B cell (primary cell): ENCODE data around the gene RPL41. TPM values are rescaled to one million over a fixed set of nuclear protein-coding genes. Genes with fewer than 3 reads are reported as not detected.

Experiments
- ATAC-seq: fragments of 200-7000 bp; cut with Tn5 transposase; one replicate; pipeline ENCODE4 v1.10.0; 2021; ENCODE audit warnings: low read depth, mild to moderate bottlenecking, moderate number of reproducible peaks, moderate library complexity
- CTCF ChIA-PET: fragments of 350-600 bp; sonication (Branson Sonifier 250); formaldehyde crosslinking; loops from one replicate; lab custom pipeline; 2021; ENCODE audit warnings: antibody characterized with exemption, inconsistent platforms; lab: Charles Lee
- POLR2A ChIA-PET: fragments of 350-600 bp; sonication (Branson Sonifier 250); formaldehyde crosslinking; loops from one replicate; lab custom pipeline; 2021; ENCODE audit warnings: antibody characterized with exemption; lab: Charles Lee
- DNase-seq: peaks from one replicate; pipeline ENCODE4 v3.0.0; 2013
- H2AFZ ChIP-seq: 2 replicates; pipeline ENCODE4 v1.6.1; 2012; ENCODE audit warnings: mild to moderate bottlenecking, low read depth, low read length; ENCODE audit not compliant: insufficient read depth, poor library complexity, severe bottlenecking
- H3K27ac ChIP-seq, 2 donors: 1 replicate in 1 of 2; 2 replicates in 1 of 2; pipeline ENCODE4 v1.5.1; 2012 to 2013; ENCODE audit warnings: low read length in 2 of 2, mild to moderate bottlenecking in 2 of 2, moderate library complexity in 1 of 2
- H3K27me3 ChIP-seq, 4 experiments: fragments of 200-600 bp in 1 of 4; sonication (generic) in 1 of 4; replicated peaks in 1 of 4; 1 replicate in 2 of 4; 2 replicates in 2 of 4; pipeline versions ENCODE4 v1.6.1 to v1.7.0; 2013 to 2016; ENCODE audit warnings: low read length in 3 of 4, mild to moderate bottlenecking in 2 of 4, mixed read lengths in 1 of 4, moderate library complexity in 1 of 4; ENCODE audit not compliant: insufficient read depth in 4 of 4, control insufficient read depth in 3 of 4; ENCODE audit errors: control extremely low read depth in 1 of 4
- H3K36me3 ChIP-seq, 2 experiments: replicated peaks in 1 of 2; 1 replicate in 1 of 2; 2 replicates in 1 of 2; pipeline versions ENCODE4 v1.6.1 to v1.7.1; 2013; ENCODE audit warnings: low read length in 1 of 2; ENCODE audit not compliant: insufficient read depth in 2 of 2, control insufficient read depth in 1 of 2; ENCODE audit errors: control extremely low read depth in 1 of 2, extremely low read depth in 1 of 2
- H3K4me1 ChIP-seq, 2 donors: fragments of 200-600 bp in 1 of 2; sonication (generic) in 1 of 2; 1 replicate in 1 of 2; 2 replicates in 1 of 2; pipeline versions ENCODE4 v1.5.1 to v1.6.1; 2013 to 2017; ENCODE audit warnings: low read length in 2 of 2; ENCODE audit not compliant: control insufficient read depth in 2 of 2, insufficient read depth in 2 of 2
- H3K4me2 ChIP-seq: replicated peaks from 2 replicates; pipeline ENCODE3; 2012; ENCODE audit warnings: mild to moderate bottlenecking, low read depth, low read length; ENCODE audit not compliant: poor library complexity, severe bottlenecking
- H3K4me3 ChIP-seq, 5 experiments: fragments of 200-600 bp in 1 of 5; sonication (generic) in 1 of 5; 1 replicate in 3 of 5; 2 replicates in 2 of 5; pipeline versions ENCODE4 v1.5.1 to v1.7.0; 2011 to 2016; ENCODE audit warnings: low read length in 4 of 5, mild to moderate bottlenecking in 4 of 5, low read depth in 2 of 5, control low read depth in 1 of 5, moderate library complexity in 1 of 5; ENCODE audit not compliant: insufficient read depth in 1 of 5; ENCODE audit errors: control extremely low read depth in 1 of 5, extremely low read depth in 1 of 5
- H3K79me2 ChIP-seq: fragments of 200-600 bp; sonication (generic); one replicate; pipeline ENCODE4 v1.6.0; 2016; ENCODE audit warnings: low read length; ENCODE audit not compliant: control insufficient read depth, insufficient read depth
- H3K9ac ChIP-seq: fragments of 200-600 bp; sonication (generic); 2 replicates; pipeline ENCODE4 v1.6.1; 2017; ENCODE audit warnings: mild to moderate bottlenecking, low read length, moderate library complexity
- H3K9me3 ChIP-seq, 3 donors: one replicate each; pipeline versions ENCODE4 v1.6.1 to v1.7.1; 2013; ENCODE audit warnings: low read length in 2 of 3; ENCODE audit not compliant: control insufficient read depth in 2 of 3, insufficient read depth in 1 of 3; ENCODE audit errors: control extremely low read depth in 1 of 3
- H4K20me1 ChIP-seq: 2 replicates; pipeline ENCODE4 v1.6.0; 2012; ENCODE audit warnings: mild to moderate bottlenecking, low read length; ENCODE audit not compliant: insufficient read depth, control insufficient read depth, poor library complexity, severe bottlenecking
- H3K27ac Mint-ChIP-seq: one replicate; pipeline ENCODE4 v1.8.0; 2021; ENCODE audit warnings: mixed read lengths
- H3K27me3 Mint-ChIP-seq: one replicate; pipeline ENCODE4 v1.8.0; 2021; ENCODE audit warnings: mixed read lengths
- H3K4me1 Mint-ChIP-seq: one replicate; pipeline ENCODE4 v1.8.0; 2021; ENCODE audit warnings: mixed read lengths
- H3K4me3 Mint-ChIP-seq: one replicate; pipeline ENCODE4 v1.8.0; 2021; ENCODE audit warnings: mixed read lengths
- H3K9me3 Mint-ChIP-seq: one replicate; pipeline ENCODE4 v1.8.0; 2022; ENCODE audit warnings: mixed read lengths; ENCODE audit not compliant: insufficient read depth
- EZH2 ChIP-seq: IDR thresholded peaks from 2 replicates; pipeline ENCODE4 v1.6.1; 2012; ENCODE audit warnings: borderline replicate concordance, low read depth, mild to moderate bottlenecking, moderate library complexity, low read length; ENCODE audit not compliant: insufficient read depth, poor library complexity, severe bottlenecking
- WGBS: methylation state at CpG from one replicate; pipeline ENCODE4 v1.1.5; 2013; ENCODE audit warnings: missing lambda C conversion rate; ENCODE audit not compliant: insufficient coverage; 5-methylcytosine and 5-hydroxymethylcytosine counted together
- intact Hi-C: fragments of 100-400 bp; cut with micrococcal nuclease; formaldehyde crosslinking; loops from one replicate; pipeline ENCODE4 v1.10.0; 2022
- polyA plus RNA-seq: library from polyadenylated mRNA; depleted of rRNA; stranded (reverse); fragments of >200 nt; gene quantifications from 2 replicates; pipeline ENCODE4 v1.2.3, GENCODE V29; 2012
- total RNA-seq, 2 donors: library from RNA; stranded (reverse); fragments of 120-200 nt in 1 of 2; gene quantifications; 1 replicate in 1 of 2; 2 replicates in 1 of 2; pipeline versions ENCODE4 v1.2.3 to v1.2.4, GENCODE V29; 2013 to 2022
- TF ChIP-seq, protein P1 (sequence below): fragments of 200-600 bp; IDR thresholded peaks from one replicate; pipeline ENCODE4 v1.8.0; 2022; ENCODE audit warnings: antibody characterized with exemption, mild to moderate bottlenecking

RPL41 gene
- total and polyA plus RNA-seq, 2 donors (not counting 1 experiment from before 2014, with no cell fraction given): 4,738 to 10,371 TPM

DNA sequence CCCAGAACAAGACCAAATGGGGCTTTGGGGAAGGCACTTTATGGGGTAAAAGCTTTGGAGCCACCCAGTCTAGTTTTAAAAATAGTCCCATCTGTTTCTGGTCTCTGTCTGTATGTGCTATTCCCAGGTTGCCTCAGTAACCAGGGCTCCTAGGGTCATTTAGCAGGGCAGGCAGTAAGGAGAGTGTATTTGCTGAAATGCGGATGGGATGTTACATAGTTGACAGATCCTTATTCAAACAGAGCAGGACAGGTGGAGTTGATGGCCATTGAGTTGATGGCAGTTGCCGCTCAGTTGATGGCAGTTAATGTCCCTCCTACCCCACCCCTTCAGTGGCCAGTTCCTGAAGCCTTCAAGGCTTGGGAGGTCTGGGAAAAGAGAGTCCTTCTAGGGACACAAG is 6.2 kb downstream of the RPL41 start:
- no peak for ATAC-seq
- H3K9me3 Mint-ChIP-seq: no peaks in the 10 kb centered on the region
- intact Hi-C loops: no loop called here
- no peak for TF ChIP-seq EZH2
- TF ChIP-seq, protein P1, sequence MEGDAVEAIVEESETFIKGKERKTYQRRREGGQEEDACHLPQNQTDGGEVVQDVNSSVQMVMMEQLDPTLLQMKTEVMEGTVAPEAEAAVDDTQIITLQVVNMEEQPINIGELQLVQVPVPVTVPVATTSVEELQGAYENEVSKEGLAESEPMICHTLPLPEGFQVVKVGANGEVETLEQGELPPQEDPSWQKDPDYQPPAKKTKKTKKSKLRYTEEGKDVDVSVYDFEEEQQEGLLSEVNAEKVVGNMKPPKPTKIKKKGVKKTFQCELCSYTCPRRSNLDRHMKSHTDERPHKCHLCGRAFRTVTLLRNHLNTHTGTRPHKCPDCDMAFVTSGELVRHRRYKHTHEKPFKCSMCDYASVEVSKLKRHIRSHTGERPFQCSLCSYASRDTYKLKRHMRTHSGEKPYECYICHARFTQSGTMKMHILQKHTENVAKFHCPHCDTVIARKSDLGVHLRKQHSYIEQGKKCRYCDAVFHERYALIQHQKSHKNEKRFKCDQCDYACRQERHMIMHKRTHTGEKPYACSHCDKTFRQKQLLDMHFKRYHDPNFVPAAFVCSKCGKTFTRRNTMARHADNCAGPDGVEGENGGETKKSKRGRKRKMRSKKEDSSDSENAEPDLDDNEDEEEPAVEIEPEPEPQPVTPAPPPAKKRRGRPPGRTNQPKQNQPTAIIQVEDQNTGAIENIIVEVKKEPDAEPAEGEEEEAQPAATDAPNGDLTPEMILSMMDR: no peak
- H3K27ac Mint-ChIP-seq: no peak overlapping the region
- Histone ChIP-seq H3K79me2 (peaks cover 55% of the 10 kb centered on the region), H3K4me1 (peaks cover 45% of the 10 kb centered on the region in 2 donors), H3K9ac (no peak overlapping the region), H3K27ac (no peak overlapping the region), H2AFZ (no peak overlapping the region), H3K4me3 (no peak overlapping the region), H3K36me3 (peaks cover 0 to 26% of the 10 kb centered on the region in 2 experiments), H3K27me3 (no peaks in the 10 kb centered on the region), H3K4me2 (no peak overlapping the region), H3K9me3 (no peaks in the 10 kb centered on the region), H4K20me1 (peaks cover 4% of the 10 kb centered on the region)
- H3K4me1 Mint-ChIP-seq: peaks cover 55% of the 10 kb centered on the region
- ChIA-PET POLR2A (no interaction called here), CTCF (interaction anchor here (0.6 to 13.8 kb wide), 8 partner anchors 33 to 301 kb away, joined by 3 to 247 read pairs (median 4); partner anchors contain the start of genes MYL6, RNF41 and SMARCC2)
- no peaks in the 10 kb centered on the region for H3K27me3 Mint-ChIP-seq
- no peak for DNase-seq
- no CpG with 5 or more reads among the region's 2 CpGs for WGBS
- H3K4me3 Mint-ChIP-seq: no peak overlapping the region

DNA sequence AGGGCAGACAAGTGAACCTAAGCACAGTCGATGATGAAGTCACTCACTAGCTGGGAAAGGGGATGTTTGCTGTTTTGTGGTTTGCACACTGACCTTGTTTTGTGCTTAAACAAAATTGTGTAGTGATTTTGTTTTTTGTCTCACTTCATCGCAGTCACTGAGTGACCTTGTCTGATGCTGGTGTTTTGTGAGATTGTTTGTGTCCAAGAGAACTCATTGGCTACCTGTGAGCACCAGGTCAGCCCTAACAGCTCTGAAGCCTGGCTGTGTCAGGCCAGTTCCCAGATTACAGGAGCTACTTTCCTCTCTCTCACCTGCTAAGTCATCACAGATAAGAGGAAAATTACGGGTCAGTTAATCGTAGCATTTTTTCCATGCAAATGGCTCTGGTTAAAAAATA is 7.7 kb downstream of the RPL41 start:
- H3K27me3 Mint-ChIP-seq: no peaks in the 10 kb centered on the region

More for the DNA sequence above, 7.7 kb downstream of the RPL41 start:
- DNase-seq (no peak), ATAC-seq (no peak)
- no peaks in the 10 kb centered on the region for H3K27me3 ChIP-seq
- H3K4me3 ChIP-seq: no peak overlapping the region
- no peaks in the 10 kb centered on the region for H3K9me3 ChIP-seq
- no peak overlapping the region for H2AFZ ChIP-seq
- Mint-ChIP-seq H3K9me3 (no peaks in the 10 kb centered on the region), H3K4me1 (peaks cover 48% of the 10 kb centered on the region), H3K4me3 (no peak overlapping the region), H3K27ac (peak overlapping the region; percentile 82)
- peaks cover 37 to 39% of the 10 kb centered on the region in 2 donors for H3K4me1 ChIP-seq
- H4K20me1 ChIP-seq: peaks cover 4% of the 10 kb centered on the region
- peaks cover 0 to 26% of the 10 kb centered on the region in 2 experiments for H3K36me3 ChIP-seq
- ChIA-PET POLR2A (interaction anchor here (0.5 to 0.9 kb wide), 3 partner anchors 28 to 340 kb away, joined by 3 to 4 read pairs (median 3); no protein-coding TSS in a partner anchor), CTCF (interaction anchor here (0.6 to 13.8 kb wide), 6 partner anchors 31 to 145 kb away, joined by 3 to 247 read pairs (median 4); partner anchors contain the start of genes RNF41 and SMARCC2)
- WGBS: 64% methylated on average over 1 of the region's 4 CpGs
- H3K9ac ChIP-seq: no peak overlapping the region
- intact Hi-C loops: no loop called here
- TF ChIP-seq, protein P1: no peak
- no peak for TF ChIP-seq EZH2
- no peak overlapping the region for H3K4me2 ChIP-seq
- H3K79me2 ChIP-seq: peaks cover 62% of the 10 kb centered on the region
- H3K27ac ChIP-seq: peak overlapping the region in 1 of 2 donors; percentile 80
